ENCODE data around the gene TMED8. TPM values are rescaled to one million over a fixed set of nuclear protein-coding genes. Genes with fewer than 3 reads are reported as not detected.
"Not testable (repeated sequence)": the region's sequence is repeated elsewhere in the genome, so short reads cannot be mapped to it uniquely, and the experiment has no call there.

TMED8 gene
- total RNA-seq, 1 donor from 2014 or later: 8.6 TPM

DNA sequence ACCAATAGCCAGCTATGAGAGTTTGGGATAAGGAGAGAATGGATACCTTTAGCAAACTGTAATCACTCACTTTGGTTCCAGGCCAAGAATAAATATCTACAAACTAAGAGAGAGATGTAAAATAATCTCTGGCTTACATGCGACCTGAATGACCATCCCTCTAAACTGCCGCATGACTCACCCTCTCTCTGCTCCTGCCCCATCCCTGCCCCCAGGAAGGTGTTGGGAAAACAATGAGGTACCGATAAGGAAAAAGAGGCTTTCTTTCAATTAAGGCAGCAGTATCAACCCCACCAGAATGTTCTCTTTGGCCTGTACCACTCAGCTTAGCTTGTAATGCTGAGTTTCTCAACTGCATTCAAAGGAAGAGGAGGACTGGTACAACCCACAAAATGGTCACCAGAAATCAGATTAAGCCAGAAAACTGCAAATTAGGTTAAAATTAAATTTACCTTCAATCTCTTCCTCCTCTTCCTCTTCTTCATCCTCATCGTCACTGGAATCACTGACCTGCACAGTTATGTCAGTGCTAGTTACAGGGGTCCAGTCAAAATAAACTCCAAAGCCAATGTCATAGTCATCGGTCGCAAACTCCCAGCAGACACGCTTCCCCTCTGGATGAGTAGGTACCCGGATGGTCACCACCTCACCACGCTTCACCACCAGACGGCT is 34.0 kb downstream of the TMED8 start:
- Histone ChIP-seq H3K27ac (no peak overlapping the region), H3K9me3 (no peaks in the 10 kb centered on the region), H3K36me3 (peaks cover 4 to 27% of the 10 kb centered on the region in 2 donors), H3K4me3 (no peak overlapping the region), H3K4me1 (no peaks in the 10 kb centered on the region), H3K27me3 (no peaks in the 10 kb centered on the region)
- intact Hi-C loops (cut with DNase I): no loop called here
- no peak for DNase-seq (ENCODE audit: extremely low spot score in 2 of 2)
- TF ChIP-seq POLR2A (IDR thresholded peaks at IDR 0.05) (no peak), POLR2AphosphoS5 (IDR thresholded peaks at IDR 0.05; ENCODE audit: insufficient read depth in 1 of 2, low read depth in 1 of 2) (no peak)
- TF ChIP-seq, protein P1, sequence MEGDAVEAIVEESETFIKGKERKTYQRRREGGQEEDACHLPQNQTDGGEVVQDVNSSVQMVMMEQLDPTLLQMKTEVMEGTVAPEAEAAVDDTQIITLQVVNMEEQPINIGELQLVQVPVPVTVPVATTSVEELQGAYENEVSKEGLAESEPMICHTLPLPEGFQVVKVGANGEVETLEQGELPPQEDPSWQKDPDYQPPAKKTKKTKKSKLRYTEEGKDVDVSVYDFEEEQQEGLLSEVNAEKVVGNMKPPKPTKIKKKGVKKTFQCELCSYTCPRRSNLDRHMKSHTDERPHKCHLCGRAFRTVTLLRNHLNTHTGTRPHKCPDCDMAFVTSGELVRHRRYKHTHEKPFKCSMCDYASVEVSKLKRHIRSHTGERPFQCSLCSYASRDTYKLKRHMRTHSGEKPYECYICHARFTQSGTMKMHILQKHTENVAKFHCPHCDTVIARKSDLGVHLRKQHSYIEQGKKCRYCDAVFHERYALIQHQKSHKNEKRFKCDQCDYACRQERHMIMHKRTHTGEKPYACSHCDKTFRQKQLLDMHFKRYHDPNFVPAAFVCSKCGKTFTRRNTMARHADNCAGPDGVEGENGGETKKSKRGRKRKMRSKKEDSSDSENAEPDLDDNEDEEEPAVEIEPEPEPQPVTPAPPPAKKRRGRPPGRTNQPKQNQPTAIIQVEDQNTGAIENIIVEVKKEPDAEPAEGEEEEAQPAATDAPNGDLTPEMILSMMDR (IDR thresholded peaks at IDR 0.05): no peak

DNA sequence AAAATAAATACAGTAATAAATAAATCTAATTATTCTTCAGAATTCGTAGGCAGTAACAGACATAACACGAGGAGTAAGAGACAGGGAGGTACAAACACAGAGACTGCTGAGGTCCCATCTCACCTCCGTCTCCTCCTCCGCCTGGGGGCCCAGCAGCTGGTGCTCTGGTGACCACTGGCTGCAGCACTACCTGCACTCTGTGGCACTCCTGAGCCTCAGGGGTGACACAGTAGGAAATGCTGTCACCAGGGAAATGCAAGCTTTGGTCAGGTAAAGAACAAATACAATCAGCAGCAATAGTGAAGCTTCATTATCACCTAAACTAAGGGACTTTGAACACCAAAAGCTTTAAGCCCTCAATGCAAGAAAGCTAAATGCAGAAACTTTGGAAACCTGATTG is 36.5 kb downstream of the TMED8 start:
- Histone ChIP-seq H3K9me3 (no peaks in the 10 kb centered on the region), H3K4me3 (no peak overlapping the region), H3K36me3 (peaks cover 4 to 27% of the 10 kb centered on the region in 2 donors), H3K27me3 (no peaks in the 10 kb centered on the region), H3K27ac (no peak overlapping the region), H3K4me1 (no peaks in the 10 kb centered on the region)
- no peak for TF ChIP-seq POLR2AphosphoS5 (IDR thresholded peaks at IDR 0.05; ENCODE audit: insufficient read depth in 1 of 2, low read depth in 1 of 2)
- TF ChIP-seq, protein P1 (IDR thresholded peaks at IDR 0.05): no peak
- no peak for TF ChIP-seq POLR2A (IDR thresholded peaks at IDR 0.05)
- intact Hi-C loops (cut with DNase I): no loop called here
- DNase-seq (ENCODE audit: extremely low spot score in 2 of 2): no peak

- H3K27ac ChIP-seq: no peak overlapping the region
- DNase-seq (ENCODE audit: extremely low spot score in 2 of 2): no peak
- intact Hi-C loops (cut with DNase I): no loop called here
- no peak for TF ChIP-seq POLR2AphosphoS5 (IDR thresholded peaks at IDR 0.05; ENCODE audit: insufficient read depth in 1 of 2, low read depth in 1 of 2)
- no peak for TF ChIP-seq POLR2A (IDR thresholded peaks at IDR 0.05)
- TF ChIP-seq, protein P1 (IDR thresholded peaks at IDR 0.05): no peak
- H3K9me3 ChIP-seq: no peaks in the 10 kb centered on the region
- no peaks in the 10 kb centered on the region for H3K4me1 ChIP-seq
- H3K4me3 ChIP-seq: no peak overlapping the region
- peaks cover 4 to 27% of the 10 kb centered on the region in 2 donors for H3K36me3 ChIP-seq
- no peaks in the 10 kb centered on the region for H3K27me3 ChIP-seq
These were observed 37.5 kb downstream of the TMED8 start for GRCh38 chr14:77339407-77339806.

- Histone ChIP-seq H3K27me3 (no peaks in the 10 kb centered on the region), H3K36me3 (peaks cover 4 to 27% of the 10 kb centered on the region in 2 donors), H3K4me1 (no peaks in the 10 kb centered on the region), H3K4me3 (no peak overlapping the region), H3K27ac (no peak overlapping the region), H3K9me3 (no peaks in the 10 kb centered on the region)
- TF ChIP-seq POLR2AphosphoS5 (IDR thresholded peaks at IDR 0.05; ENCODE audit: insufficient read depth in 1 of 2, low read depth in 1 of 2) (no peak), POLR2A (IDR thresholded peaks at IDR 0.05) (no peak)
- TF ChIP-seq, protein P1 (IDR thresholded peaks at IDR 0.05): no peak
- intact Hi-C loops (cut with DNase I): no loop called here
- DNase-seq (ENCODE audit: extremely low spot score in 2 of 2): no peak
These were observed 38.6 kb downstream of the TMED8 start for GRCh38 chr14:77338302-77338701.

- H3K9me3 ChIP-seq: no peaks in the 10 kb centered on the region
- no peaks in the 10 kb centered on the region for H3K27me3 ChIP-seq
- intact Hi-C loops (cut with DNase I): no loop called here
- TF ChIP-seq POLR2AphosphoS5 (IDR thresholded peaks at IDR 0.05; ENCODE audit: insufficient read depth in 1 of 2, low read depth in 1 of 2): no peak
- TF ChIP-seq, protein P1 (IDR thresholded peaks at IDR 0.05): no peak
- TF ChIP-seq POLR2A (IDR thresholded peaks at IDR 0.05): no peak
- no peak overlapping the region for H3K27ac ChIP-seq
- H3K36me3 ChIP-seq: peaks cover 4 to 27% of the 10 kb centered on the region in 2 donors
- no peaks in the 10 kb centered on the region for H3K4me1 ChIP-seq
- DNase-seq (ENCODE audit: extremely low spot score in 2 of 2): no peak
- no peak overlapping the region for H3K4me3 ChIP-seq
These were observed 39.0 kb downstream of the TMED8 start for GRCh38 chr14:77337880-77338279.

DNA sequence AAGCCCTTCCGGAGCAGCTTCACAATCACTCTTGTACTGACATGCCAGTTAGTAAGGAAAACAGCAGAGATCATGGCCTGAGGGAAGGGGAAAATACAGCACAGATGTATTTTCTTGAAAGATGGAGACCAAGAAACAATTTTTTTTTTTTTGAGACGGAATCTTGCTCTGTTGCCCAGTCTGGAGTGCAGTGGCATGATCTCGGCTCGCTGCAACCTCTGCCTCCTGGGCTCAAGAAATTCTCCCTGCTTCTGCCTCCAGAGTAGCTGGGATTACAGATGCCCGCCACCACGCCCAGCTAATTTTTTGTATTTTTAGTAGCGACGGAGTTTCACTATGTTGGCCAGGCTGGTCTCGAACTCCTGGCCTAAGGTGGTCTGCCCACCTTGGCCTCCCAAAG is 39.6 kb downstream of the TMED8 start:
- H3K4me3 ChIP-seq; DNase-seq (ENCODE audit: extremely low spot score in 2 of 2); H3K27ac ChIP-seq; intact Hi-C loops (cut with DNase I); H3K4me1 ChIP-seq; H3K27me3 ChIP-seq; H3K9me3 ChIP-seq: not testable (repeated sequence)
- H3K36me3 ChIP-seq: peaks cover 4 to 24% of the 10 kb centered on the region in 2 donors
